Activated naive CD8-positive, alpha-beta T cell treated with anti-CD3 and anti-CD28 coated beads, Interleukin-2, amount 10 ng/mL, durations not matched to agents 7 days and 5 days (primary cell): Measurements from ENCODE around the gene OR52W1. TPM values are rescaled to one million over a fixed set of nuclear protein-coding genes. Genes with fewer than 3 reads are reported as not detected.
A peak's percentile ranks its signal among the peaks of the same experiment; 100 is the strongest.

Experiments used
- ATAC-seq: fragments of 150-1000 bp; cut with Tn5 transposase; one replicate; pipeline ENCODE4 v1.10.0; 2021; ENCODE audit warnings: low read depth, moderate library complexity
- POLR2A ChIA-PET: fragments of 350-600 bp; sonication (Branson Sonifier 250); formaldehyde crosslinking; loops from one replicate; lab custom pipeline; 2021; ENCODE audit warnings: antibody characterized with exemption; lab: Charles Lee
- DNase-seq: peaks from one replicate; pipeline ENCODE4 v3.0.0; 2021
- H3K27ac Mint-ChIP-seq: one replicate; pipeline ENCODE4 v1.8.0; 2022; ENCODE audit warnings: mild to moderate bottlenecking, mixed read lengths
- H3K27me3 Mint-ChIP-seq: one replicate; pipeline ENCODE4 v1.8.0; 2022; ENCODE audit warnings: mild to moderate bottlenecking, moderate library complexity, mixed read lengths
- H3K36me3 Mint-ChIP-seq: one replicate; pipeline ENCODE4 v1.8.0; 2021; ENCODE audit warnings: mild to moderate bottlenecking, mixed read lengths
- H3K4me1 Mint-ChIP-seq: one replicate; pipeline ENCODE4 v1.8.0; 2021; ENCODE audit warnings: mixed read lengths
- H3K4me3 Mint-ChIP-seq: one replicate; pipeline ENCODE4 v1.8.0; 2022; ENCODE audit warnings: mild to moderate bottlenecking, moderate library complexity, mixed read lengths
- H3K9me3 Mint-ChIP-seq: one replicate; pipeline ENCODE4 v1.8.0; 2021; ENCODE audit warnings: mixed read lengths
- total RNA-seq, 2 experiments: library from RNA; stranded (reverse); gene quantifications; one replicate each; pipeline ENCODE4 v1.2.3, GENCODE V29; 2021

The OR52W1 gene, protein sequence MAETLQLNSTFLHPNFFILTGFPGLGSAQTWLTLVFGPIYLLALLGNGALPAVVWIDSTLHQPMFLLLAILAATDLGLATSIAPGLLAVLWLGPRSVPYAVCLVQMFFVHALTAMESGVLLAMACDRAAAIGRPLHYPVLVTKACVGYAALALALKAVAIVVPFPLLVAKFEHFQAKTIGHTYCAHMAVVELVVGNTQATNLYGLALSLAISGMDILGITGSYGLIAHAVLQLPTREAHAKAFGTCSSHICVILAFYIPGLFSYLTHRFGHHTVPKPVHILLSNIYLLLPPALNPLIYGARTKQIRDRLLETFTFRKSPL
- not detected for total RNA-seq

DNA sequence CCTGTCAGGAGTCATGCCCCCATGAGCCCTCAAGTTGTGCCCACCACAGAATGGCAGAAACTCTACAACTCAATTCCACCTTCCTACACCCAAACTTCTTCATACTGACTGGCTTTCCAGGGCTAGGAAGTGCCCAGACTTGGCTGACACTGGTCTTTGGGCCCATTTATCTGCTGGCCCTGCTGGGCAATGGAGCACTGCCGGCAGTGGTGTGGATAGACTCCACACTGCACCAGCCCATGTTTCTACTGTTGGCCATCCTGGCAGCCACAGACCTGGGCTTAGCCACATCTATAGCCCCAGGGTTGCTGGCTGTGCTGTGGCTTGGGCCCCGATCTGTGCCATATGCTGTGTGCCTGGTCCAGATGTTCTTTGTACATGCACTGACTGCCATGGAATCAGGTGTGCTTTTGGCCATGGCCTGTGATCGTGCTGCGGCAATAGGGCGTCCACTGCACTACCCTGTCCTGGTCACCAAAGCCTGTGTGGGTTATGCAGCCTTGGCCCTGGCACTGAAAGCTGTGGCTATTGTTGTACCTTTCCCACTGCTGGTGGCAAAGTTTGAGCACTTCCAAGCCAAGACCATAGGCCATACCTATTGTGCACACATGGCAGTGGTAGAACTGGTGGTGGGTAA, at the start of gene OR52W1:
Gene OR52W1 (plus strand): TSS at position 51 of the 637 bp plus-strand sequence. CDS start 0 bp downstream, at position 51.
- H3K4me1 Mint-ChIP-seq = peaks cover 50% of the 10 kb centered on the region
- peaks cover 3% of the 10 kb centered on the region for H3K9me3 Mint-ChIP-seq
- no peaks in the 10 kb centered on the region for H3K27me3 Mint-ChIP-seq
- DNase-seq (no peak), ATAC-seq (no peak)
- no peak within 1 kb of the TSS for H3K4me3 Mint-ChIP-seq
- H3K36me3 Mint-ChIP-seq = peaks cover 21% of the 10 kb centered on the region
- POLR2A ChIA-PET = no interaction called here
- peak within 1 kb of the TSS; percentile 9 for H3K27ac Mint-ChIP-seq

GRCh38 chr11:6151117-6151516, 47.9 kb upstream of the OR52W1 start:
- Mint-ChIP-seq H3K4me1 (no peaks in the 10 kb centered on the region), H3K4me3 (no peak overlapping the region), H3K36me3 (no peaks in the 10 kb centered on the region), H3K27me3 (peaks cover 9% of the 10 kb centered on the region), H3K27ac (no peak overlapping the region), H3K9me3 (peaks cover 4% of the 10 kb centered on the region)
- DNase-seq (no peak), ATAC-seq (no peak)
- POLR2A ChIA-PET = no interaction called here

DNA sequence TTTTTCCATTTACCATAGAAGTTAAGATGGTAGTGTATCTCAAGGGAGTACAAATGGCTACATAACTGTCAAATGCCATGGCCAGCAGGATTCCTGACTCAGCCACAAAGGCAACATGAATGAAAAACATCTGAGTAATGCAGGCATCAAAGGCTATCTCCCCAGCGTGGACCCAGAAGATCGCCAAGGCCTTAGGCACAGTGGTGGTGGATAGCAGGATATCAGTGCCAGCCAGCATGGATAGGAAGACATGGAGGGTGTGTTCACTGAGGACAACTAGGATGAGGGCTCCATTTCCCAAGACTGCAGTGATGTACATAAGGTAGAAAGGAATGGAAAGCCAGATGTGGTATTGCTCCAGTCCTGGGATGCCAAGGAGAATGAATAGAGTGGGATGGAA, 46.9 kb upstream of the OR52W1 start:
- H3K4me1 Mint-ChIP-seq = no peaks in the 10 kb centered on the region
- H3K4me3 Mint-ChIP-seq = no peak overlapping the region

DNA sequence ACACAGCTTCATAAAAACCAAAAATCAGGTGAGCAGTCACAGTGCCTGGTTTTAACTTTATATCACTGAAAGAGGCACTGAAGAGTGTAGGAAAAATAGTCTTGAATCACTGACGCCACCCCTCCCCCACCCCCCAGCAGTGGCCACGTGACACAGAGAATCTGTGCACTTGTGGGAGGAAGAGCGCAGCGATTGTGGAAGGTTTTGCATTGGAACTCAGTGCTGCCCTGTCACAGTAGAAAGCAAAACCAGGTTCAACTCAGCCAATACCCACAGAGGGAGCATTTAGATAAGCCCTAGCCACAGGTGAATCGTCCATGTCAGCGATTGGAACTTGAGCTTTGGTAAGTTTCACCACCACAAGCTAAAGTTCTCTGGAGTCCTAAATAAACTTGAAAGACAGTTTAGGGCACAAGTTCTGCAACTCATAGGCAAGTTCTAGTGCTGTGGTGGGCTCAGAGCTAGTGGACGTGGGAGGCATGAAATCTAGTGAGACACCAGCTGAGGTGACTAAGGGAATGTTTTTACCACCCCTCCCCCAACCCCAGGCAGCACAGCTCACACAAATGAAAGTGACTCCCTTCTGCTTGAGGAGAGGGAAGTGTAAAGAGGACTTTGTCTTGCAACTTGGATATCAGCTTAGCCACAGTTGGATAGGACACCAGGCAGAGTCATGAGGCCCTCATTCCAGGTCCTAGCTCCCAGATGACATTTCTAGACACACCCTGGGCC, 42.2 kb upstream of the OR52W1 start:
- ATAC-seq = no peak
- H3K4me3 Mint-ChIP-seq = no peak overlapping the region

More for the DNA sequence above, 46.9 kb upstream of the OR52W1 start:
- no peak for DNase-seq
- no peak overlapping the region for H3K27ac Mint-ChIP-seq
- ATAC-seq = no peak
- H3K9me3 Mint-ChIP-seq = peaks cover 4% of the 10 kb centered on the region
- POLR2A ChIA-PET = no interaction called here
- no peaks in the 10 kb centered on the region for H3K36me3 Mint-ChIP-seq
- H3K27me3 Mint-ChIP-seq = peaks cover 9% of the 10 kb centered on the region

DNA sequence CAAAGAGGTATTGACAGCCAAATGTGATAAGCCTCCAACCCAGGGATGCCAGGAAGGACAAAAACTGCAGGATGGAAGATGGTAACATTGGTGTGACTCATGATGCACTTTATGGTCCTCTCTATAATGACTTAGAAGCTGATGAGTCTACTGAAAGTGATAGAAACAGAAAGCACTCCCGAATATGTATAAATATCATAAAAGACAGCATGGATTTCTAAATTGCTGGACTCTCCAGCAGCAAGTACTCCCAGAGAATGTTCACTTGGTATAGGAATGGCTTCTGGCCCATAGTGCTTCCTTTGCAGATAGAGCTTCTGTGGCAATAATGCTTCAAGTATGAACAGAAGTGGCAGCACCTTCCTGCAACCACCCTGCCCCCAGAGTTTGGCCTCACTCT, 28.8 kb upstream of the OR52W1 start, which contains the start of gene OR52B2:
Gene OR52B2 (minus strand): TSS at position 101 of the 400 bp plus-strand sequence. CDS start 0 bp downstream, at position 101.
- Mint-ChIP-seq H3K9me3 (no peaks in the 10 kb centered on the region), H3K27ac (no peak within 1 kb of the TSS), H3K36me3 (no peaks in the 10 kb centered on the region), H3K4me3 (no peak within 1 kb of the TSS), H3K27me3 (peaks cover 4% of the 10 kb centered on the region), H3K4me1 (no peaks in the 10 kb centered on the region)
- POLR2A ChIA-PET = no interaction called here
- DNase-seq (no peak), ATAC-seq (no peak)

More for the DNA sequence above, 42.2 kb upstream of the OR52W1 start:
- Mint-ChIP-seq H3K27me3 (peaks cover 9% of the 10 kb centered on the region), H3K36me3 (no peaks in the 10 kb centered on the region), H3K4me1 (no peaks in the 10 kb centered on the region), H3K9me3 (no peaks in the 10 kb centered on the region), H3K27ac (no peak overlapping the region)
- POLR2A ChIA-PET = no interaction called here
- no peak for DNase-seq

- no peaks in the 10 kb centered on the region for H3K4me1 Mint-ChIP-seq
- H3K9me3 Mint-ChIP-seq = no peaks in the 10 kb centered on the region
- no peak overlapping the region for H3K4me3 Mint-ChIP-seq
- no peak overlapping the region for H3K27ac Mint-ChIP-seq
- POLR2A ChIA-PET = no interaction called here
- ATAC-seq (no peak), DNase-seq (no peak)
- H3K36me3 Mint-ChIP-seq = no peaks in the 10 kb centered on the region
- peaks cover 11% of the 10 kb centered on the region for H3K27me3 Mint-ChIP-seq
Measured at GRCh38 chr11:6175440-6175839, 23.6 kb upstream of the OR52W1 start.

DNA sequence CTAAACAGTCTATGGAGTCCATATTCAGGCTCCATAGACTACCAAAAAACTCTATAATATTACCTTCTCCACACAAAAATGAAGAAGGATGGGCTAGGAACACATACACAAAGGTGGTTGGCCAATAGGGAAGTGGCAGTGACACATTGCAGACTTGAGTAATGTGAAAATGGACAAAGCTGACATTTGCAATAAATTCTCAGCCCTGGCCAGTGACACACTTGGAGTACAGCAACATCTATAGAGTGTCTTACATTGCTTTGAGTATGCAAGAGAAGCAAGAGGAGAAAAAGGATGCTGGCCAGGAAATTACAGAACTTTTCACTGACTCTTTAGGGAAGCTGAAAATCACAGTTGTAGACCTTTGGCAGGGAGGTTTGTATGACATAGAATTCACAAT, 7.3 kb upstream of the OR52W1 start:
- H3K27me3 Mint-ChIP-seq = peaks cover 4% of the 10 kb centered on the region
- peaks cover 3% of the 10 kb centered on the region for H3K9me3 Mint-ChIP-seq
- H3K4me1 Mint-ChIP-seq = peaks cover 8% of the 10 kb centered on the region
- no peak for ATAC-seq
- no peak overlapping the region for H3K27ac Mint-ChIP-seq
- peaks cover 6% of the 10 kb centered on the region for H3K36me3 Mint-ChIP-seq
- no peak for DNase-seq
- no peak overlapping the region for H3K4me3 Mint-ChIP-seq
- POLR2A ChIA-PET = no interaction called here

GRCh38 chr11:6194065-6194581, 4.9 kb upstream of the OR52W1 start:
- DNase-seq (no peak), ATAC-seq (no peak)
- Mint-ChIP-seq H3K36me3 (peaks cover 8% of the 10 kb centered on the region), H3K9me3 (peaks cover 3% of the 10 kb centered on the region), H3K27ac (no peak overlapping the region), H3K4me1 (peaks cover 22% of the 10 kb centered on the region), H3K27me3 (peaks cover 4% of the 10 kb centered on the region), H3K4me3 (no peak overlapping the region)
- POLR2A ChIA-PET = no interaction called here

DNA sequence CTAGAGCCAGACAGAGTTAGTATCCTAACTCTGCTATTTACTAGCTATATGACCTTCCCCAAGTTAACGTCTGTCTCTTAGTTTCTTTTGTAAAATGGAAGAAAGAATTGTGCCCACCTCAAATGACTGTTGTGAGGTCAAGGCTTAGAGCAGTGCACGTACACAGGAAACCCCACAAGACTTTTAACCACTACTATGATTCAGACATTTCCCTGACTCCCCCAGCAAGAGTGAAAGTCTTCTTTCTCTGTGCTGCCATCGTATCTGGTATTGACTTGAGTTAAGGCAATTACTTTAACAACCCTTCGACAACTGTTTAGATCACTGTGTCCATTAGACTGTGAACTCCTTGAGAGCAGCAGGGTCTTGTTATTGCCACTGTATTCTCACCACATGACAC, 2.6 kb upstream of the OR52W1 start:
- peak overlapping the region; percentile 76 for H3K27ac Mint-ChIP-seq
- POLR2A ChIA-PET = interaction anchor here (1.8 kb wide), 1 partner anchor 39 kb away, joined by 7 read pairs; the partner anchor contains the start of gene FHIP1B
- ATAC-seq = peak; percentile 91

DNA sequence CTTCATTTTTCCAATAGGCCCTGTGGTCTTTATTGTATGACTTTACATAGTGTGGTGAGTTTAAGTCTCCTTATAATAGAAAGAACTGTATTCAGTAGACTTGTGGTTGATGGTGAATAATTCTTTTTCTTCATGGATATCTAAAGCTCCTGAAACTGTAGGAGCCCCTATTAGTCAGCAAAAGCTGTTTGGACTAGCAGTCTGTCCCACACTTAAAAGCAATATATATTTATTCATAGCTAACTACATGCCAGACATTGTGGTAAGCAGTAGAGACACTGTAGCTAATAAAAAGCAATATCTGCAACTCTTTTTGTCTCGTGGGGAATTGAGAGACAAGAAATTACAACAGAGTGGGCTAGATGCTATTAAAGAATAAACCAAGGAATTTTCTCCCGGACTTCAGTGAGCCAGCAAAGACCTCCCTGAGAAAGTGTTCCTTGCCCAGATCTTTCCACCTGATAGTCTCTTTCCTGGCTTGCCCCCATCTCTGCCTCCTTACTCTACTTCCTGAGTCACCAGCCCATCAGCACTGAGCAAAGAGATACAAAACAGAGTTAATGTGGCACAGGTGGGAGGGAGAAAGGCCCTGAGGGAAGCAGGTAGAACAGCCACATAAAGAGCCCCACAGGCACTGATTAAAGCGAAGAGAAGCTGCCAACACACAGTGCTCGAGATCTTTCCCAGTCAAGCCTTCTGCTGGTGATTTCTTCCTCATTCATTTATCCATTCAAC, 1.4 kb upstream of the OR52W1 start:
- Mint-ChIP-seq H3K36me3 (peaks cover 14% of the 10 kb centered on the region), H3K4me3 (no peak overlapping the region), H3K27me3 (no peaks in the 10 kb centered on the region), H3K27ac (no peak overlapping the region), H3K9me3 (peaks cover 3% of the 10 kb centered on the region), H3K4me1 (peaks cover 35% of the 10 kb centered on the region)
- no peak for DNase-seq
- POLR2A ChIA-PET = interaction anchor here (1.8 kb wide), 1 partner anchor 37 kb away, joined by 7 read pairs; the partner anchor contains the start of gene FHIP1B
- no peak for ATAC-seq

More for the DNA sequence above, 2.6 kb upstream of the OR52W1 start:
- H3K36me3 Mint-ChIP-seq = peaks cover 9% of the 10 kb centered on the region
- peaks cover 4% of the 10 kb centered on the region for H3K27me3 Mint-ChIP-seq
- H3K4me1 Mint-ChIP-seq = peaks cover 29% of the 10 kb centered on the region
- H3K9me3 Mint-ChIP-seq = peaks cover 3% of the 10 kb centered on the region
- DNase-seq = no peak
- H3K4me3 Mint-ChIP-seq = peak overlapping the region; percentile 50

- POLR2A ChIA-PET = no interaction called here
- ATAC-seq (no peak), DNase-seq (no peak)
- Mint-ChIP-seq H3K27me3 (no peaks in the 10 kb centered on the region), H3K4me3 (no peak overlapping the region), H3K9me3 (peaks cover 2% of the 10 kb centered on the region), H3K4me1 (peaks cover 55% of the 10 kb centered on the region), H3K36me3 (peaks cover 25% of the 10 kb centered on the region), H3K27ac (no peak overlapping the region)
Measured at GRCh38 chr11:6200975-6201374, 2.0 kb downstream of the OR52W1 start.

- H3K27me3 Mint-ChIP-seq = no peaks in the 10 kb centered on the region
- no peak overlapping the region for H3K4me3 Mint-ChIP-seq
- ATAC-seq (no peak), DNase-seq (no peak)
- no peak overlapping the region for H3K27ac Mint-ChIP-seq
- peaks cover 50% of the 10 kb centered on the region for H3K4me1 Mint-ChIP-seq
- no peaks in the 10 kb centered on the region for H3K9me3 Mint-ChIP-seq
- H3K36me3 Mint-ChIP-seq = peaks cover 21% of the 10 kb centered on the region
- POLR2A ChIA-PET = no interaction called here
Measured at GRCh38 chr11:6201481-6201880, 2.5 kb downstream of the OR52W1 start.

GRCh38 chr11:6202041-6202440, 3.0 kb downstream of the OR52W1 start:
- H3K27ac Mint-ChIP-seq = no peak overlapping the region
- POLR2A ChIA-PET = no interaction called here
- peaks cover 45% of the 10 kb centered on the region for H3K4me1 Mint-ChIP-seq
- no peak for DNase-seq
- H3K36me3 Mint-ChIP-seq = peaks cover 20% of the 10 kb centered on the region
- no peak overlapping the region for H3K4me3 Mint-ChIP-seq
- H3K9me3 Mint-ChIP-seq = no peaks in the 10 kb centered on the region
- ATAC-seq = no peak
- H3K27me3 Mint-ChIP-seq = no peaks in the 10 kb centered on the region
